ENCODE data around the gene FCRL1.

FCRL1 gene

GRCh38 chr1:157753611-157754010 lies 66.3 kb downstream of the FCRL1 start:
- H3K4me3 ChIP-seq (ENCODE audit: low read depth, low read length) = no peak overlapping the region
- no peak for TF ChIP-seq CTCF (IDR thresholded peaks at IDR 0.05; ENCODE audit: insufficient read depth, low read length, missing control alignments)
- ChIA-PET POLR2A (no interaction called here), CTCF (no interaction called here)
- DNase-seq (ENCODE audit: low read depth, low spot score) = no peak

- DNase-seq (ENCODE audit: low read depth, low spot score) = no peak
- POLR2A ChIA-PET = no interaction called here
- CTCF ChIA-PET = no interaction called here
Measured at GRCh38 chr1:157751283-157751682, 68.6 kb downstream of the FCRL1 start.

GRCh38 chr1:157748262-157748817 lies 71.6 kb downstream of the FCRL1 start:
- H3K4me3 ChIP-seq (ENCODE audit: low read depth, low read length) = no peak overlapping the region
- DNase-seq (ENCODE audit: low read depth, low spot score) = no peak
- no peak for TF ChIP-seq CTCF (IDR thresholded peaks at IDR 0.05; ENCODE audit: insufficient read depth, low read length, missing control alignments)
- POLR2A ChIA-PET = no interaction called here
- CTCF ChIA-PET = no interaction called here

More at GRCh38 chr1:157751283-157751682, 68.6 kb downstream of the FCRL1 start:
- no peak overlapping the region for H3K4me3 ChIP-seq (ENCODE audit: low read depth, low read length)
- no peak for TF ChIP-seq CTCF (IDR thresholded peaks at IDR 0.05; ENCODE audit: insufficient read depth, low read length, missing control alignments)

Data from AG04449 (cell line).